RWPE2 (cell line): ENCODE measurements around the gene ACAD10.

Experiments
- ATAC-seq: fragments of 200-7000 bp; cut with Tn5 transposase; 3 replicates; pipeline ENCODE4 v1.9.1; 2021; ENCODE audit warnings: low read depth
- DNase-seq: peaks from one replicate; pipeline ENCODE4 v3.0.0-alpha.2; 2020; ENCODE audit warnings: low spot score
- H3K27ac ChIP-seq: fragments of 450-650 bp; 2 replicates; pipeline ENCODE4 v1.5.1; 2017; ENCODE audit warnings: mild to moderate bottlenecking; ENCODE audit not compliant: poor library complexity, severe bottlenecking
- H3K27me3 ChIP-seq: fragments of 250-450 bp; sonication (Bioruptor Pico); 2 replicates; pipeline ENCODE4 v1.5.1; 2021; ENCODE audit warnings: mild to moderate bottlenecking, moderate library complexity; ENCODE audit not compliant: insufficient read depth, poor library complexity, severe bottlenecking
- H3K36me3 ChIP-seq: fragments of 250-450 bp; sonication (Bioruptor Pico); 2 replicates; pipeline ENCODE4 v1.5.1; 2020; ENCODE audit warnings: low read depth, mild to moderate bottlenecking, moderate library complexity
- H3K4me1 ChIP-seq: fragments of 250-450 bp; sonication (Bioruptor Pico); 2 replicates; pipeline ENCODE4 v1.5.1; 2021; ENCODE audit warnings: mild to moderate bottlenecking, moderate library complexity; ENCODE audit not compliant: insufficient read depth, poor library complexity, severe bottlenecking
- H3K4me3 ChIP-seq: fragments of 250-450 bp; sonication (Bioruptor Pico); 2 replicates; pipeline ENCODE4 v1.5.1; 2021; ENCODE audit warnings: mild to moderate bottlenecking, moderate library complexity; ENCODE audit not compliant: severe bottlenecking
- H3K9me3 ChIP-seq: fragments of 250-450 bp; sonication (Bioruptor Pico); 2 replicates; pipeline ENCODE4 v1.5.1; 2021; ENCODE audit warnings: mild to moderate bottlenecking, moderate library complexity; ENCODE audit not compliant: severe bottlenecking
- TF ChIP-seq, protein P1 (sequence below): fragments of 450-650 bp; IDR thresholded peaks from one replicate; pipeline ENCODE4 v1.5.1; 2017; ENCODE audit warnings: mild to moderate bottlenecking, moderate library complexity; ENCODE audit not compliant: poor library complexity, severe bottlenecking

The ACAD10 gene

DNA sequence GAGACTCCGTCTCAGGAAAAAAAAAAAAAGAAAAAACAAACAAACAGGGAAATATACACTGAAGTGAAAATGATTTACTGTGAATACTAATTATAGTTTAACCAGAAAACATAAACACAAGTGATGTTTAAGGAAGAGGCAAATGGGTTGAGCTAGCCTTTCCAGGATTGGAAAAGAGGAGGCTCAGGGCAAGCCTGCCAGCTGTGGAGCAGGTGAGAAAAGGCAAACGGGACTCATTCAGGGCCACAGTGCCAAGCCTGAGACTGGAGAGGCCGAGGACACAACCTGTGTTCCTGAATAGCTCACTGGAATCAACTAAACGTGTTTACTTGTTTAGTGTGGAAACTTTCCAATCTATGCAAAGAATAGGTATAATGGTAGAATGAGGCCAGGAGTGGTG lies 120.5 kb downstream of the ACAD10 start:
- Histone ChIP-seq H3K27me3 (no peaks in the 10 kb centered on the region), H3K9me3 (no peaks in the 10 kb centered on the region), H3K27ac (no peak overlapping the region), H3K4me1 (no peaks in the 10 kb centered on the region), H3K36me3 (peaks cover 7% of the 10 kb centered on the region; the same call in 1 of the 2 replicates), H3K4me3 (no peak overlapping the region)
- ATAC-seq (no peak), DNase-seq (no peak)
- TF ChIP-seq, protein P1, sequence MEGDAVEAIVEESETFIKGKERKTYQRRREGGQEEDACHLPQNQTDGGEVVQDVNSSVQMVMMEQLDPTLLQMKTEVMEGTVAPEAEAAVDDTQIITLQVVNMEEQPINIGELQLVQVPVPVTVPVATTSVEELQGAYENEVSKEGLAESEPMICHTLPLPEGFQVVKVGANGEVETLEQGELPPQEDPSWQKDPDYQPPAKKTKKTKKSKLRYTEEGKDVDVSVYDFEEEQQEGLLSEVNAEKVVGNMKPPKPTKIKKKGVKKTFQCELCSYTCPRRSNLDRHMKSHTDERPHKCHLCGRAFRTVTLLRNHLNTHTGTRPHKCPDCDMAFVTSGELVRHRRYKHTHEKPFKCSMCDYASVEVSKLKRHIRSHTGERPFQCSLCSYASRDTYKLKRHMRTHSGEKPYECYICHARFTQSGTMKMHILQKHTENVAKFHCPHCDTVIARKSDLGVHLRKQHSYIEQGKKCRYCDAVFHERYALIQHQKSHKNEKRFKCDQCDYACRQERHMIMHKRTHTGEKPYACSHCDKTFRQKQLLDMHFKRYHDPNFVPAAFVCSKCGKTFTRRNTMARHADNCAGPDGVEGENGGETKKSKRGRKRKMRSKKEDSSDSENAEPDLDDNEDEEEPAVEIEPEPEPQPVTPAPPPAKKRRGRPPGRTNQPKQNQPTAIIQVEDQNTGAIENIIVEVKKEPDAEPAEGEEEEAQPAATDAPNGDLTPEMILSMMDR = no peak
